Stimulated activated effector memory CD8-positive, alpha-beta T cell treated with anti-CD3 and anti-CD28 coated beads, Interleukin-12 subunit alpha, Interleukin-12 subunit beta, amount 100 ng/mL, for 72 hours (primary cell): Measurements from ENCODE around the gene UQCC2.

Source experiments
- ATAC-seq: fragments of 150-1000 bp; cut with Tn5 transposase; 2 replicates; pipeline ENCODE4 v1.10.0; 2021
- DNase-seq, 2 donors: peaks; one replicate each; pipeline ENCODE4 v3.0.0; 2021 to 2022; ENCODE audit warnings: low spot score in 2 of 2
- H3K27ac Mint-ChIP-seq: one replicate; pipeline ENCODE4 v1.8.0; 2022; ENCODE audit warnings: mild to moderate bottlenecking, mixed read lengths
- H3K36me3 Mint-ChIP-seq: one replicate; pipeline ENCODE4 v1.8.0; 2022; ENCODE audit warnings: mild to moderate bottlenecking, mixed read lengths
- H3K4me1 Mint-ChIP-seq: one replicate; pipeline ENCODE4 v1.8.0; 2022; ENCODE audit warnings: mixed read lengths
- H3K4me3 Mint-ChIP-seq: one replicate; pipeline ENCODE4 v1.8.0; 2022; ENCODE audit warnings: mild to moderate bottlenecking, mixed read lengths
- H3K9me3 Mint-ChIP-seq: one replicate; pipeline ENCODE4 v1.8.0; 2022; ENCODE audit warnings: mixed read lengths

UQCC2 gene

DNA sequence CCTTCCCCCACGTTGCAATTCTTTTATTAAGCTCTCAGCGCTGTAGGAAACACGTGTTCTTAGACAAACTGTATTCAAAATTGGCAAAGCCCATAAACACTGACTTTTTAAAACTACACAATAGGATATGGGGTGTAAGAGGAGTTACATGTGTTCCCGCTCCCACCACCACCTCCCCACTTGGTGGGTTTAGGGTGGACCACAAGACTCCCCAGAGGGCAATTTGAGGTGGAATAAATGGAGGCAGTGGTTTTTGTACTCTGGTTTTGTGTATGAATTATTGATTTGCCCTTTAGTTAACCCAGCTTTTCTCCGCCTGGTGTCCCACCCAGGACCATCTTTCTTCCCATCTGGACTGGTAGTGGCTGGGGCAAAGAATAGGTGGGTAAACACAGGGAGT is 3.7 kb downstream of the UQCC2 start:
- no peaks in the 10 kb centered on the region for H3K9me3 Mint-ChIP-seq
- peaks cover 59% of the 10 kb centered on the region for H3K36me3 Mint-ChIP-seq
- no peak overlapping the region for H3K27ac Mint-ChIP-seq
- H3K4me3 Mint-ChIP-seq, result no peak overlapping the region
- DNase-seq (no peak), ATAC-seq (no peak)
- peaks cover 35% of the 10 kb centered on the region for H3K4me1 Mint-ChIP-seq

DNA sequence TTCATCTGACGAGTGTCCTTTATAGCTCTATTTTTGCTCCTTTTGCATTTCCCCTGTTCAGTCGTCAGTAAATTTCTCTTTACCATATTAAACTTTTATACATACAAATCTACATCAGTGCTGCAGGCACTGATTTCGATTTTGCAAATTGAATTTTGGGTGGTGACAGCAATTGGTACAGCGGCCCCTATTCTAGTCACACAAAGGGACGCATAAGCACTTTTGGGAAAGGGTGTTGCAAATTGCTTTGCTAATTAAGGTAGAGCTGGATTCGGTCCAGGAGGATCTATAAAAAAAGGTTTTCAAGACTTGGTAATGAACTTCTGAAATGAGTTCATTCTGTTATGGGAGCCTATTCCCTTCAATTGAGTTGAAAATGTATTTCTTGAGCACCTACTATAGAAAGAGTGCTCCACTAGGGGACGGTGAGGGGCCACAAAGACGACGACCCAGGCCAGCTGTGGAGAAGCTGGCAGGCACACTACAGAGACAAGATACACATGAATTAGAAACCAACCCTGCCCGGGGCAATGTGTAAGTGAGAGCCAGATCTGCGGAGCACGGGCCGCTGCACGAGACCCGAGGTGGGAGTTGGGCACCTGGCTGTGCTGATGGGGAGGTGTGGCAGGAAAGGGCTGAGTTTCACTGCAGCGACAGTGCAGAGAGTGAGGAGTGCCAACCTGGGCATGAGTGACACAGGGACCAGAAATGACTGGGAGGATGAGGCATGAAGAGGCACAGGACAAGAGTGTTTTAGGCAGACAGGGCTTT is 5.4 kb downstream of the UQCC2 start:
- Mint-ChIP-seq H3K36me3 (peaks cover 48% of the 10 kb centered on the region), H3K27ac (peak overlapping the region; percentile 85), H3K4me3 (no peak overlapping the region), H3K4me1 (peaks cover 25% of the 10 kb centered on the region), H3K9me3 (no peaks in the 10 kb centered on the region)
- no peak for ATAC-seq
- no peak for DNase-seq

DNA sequence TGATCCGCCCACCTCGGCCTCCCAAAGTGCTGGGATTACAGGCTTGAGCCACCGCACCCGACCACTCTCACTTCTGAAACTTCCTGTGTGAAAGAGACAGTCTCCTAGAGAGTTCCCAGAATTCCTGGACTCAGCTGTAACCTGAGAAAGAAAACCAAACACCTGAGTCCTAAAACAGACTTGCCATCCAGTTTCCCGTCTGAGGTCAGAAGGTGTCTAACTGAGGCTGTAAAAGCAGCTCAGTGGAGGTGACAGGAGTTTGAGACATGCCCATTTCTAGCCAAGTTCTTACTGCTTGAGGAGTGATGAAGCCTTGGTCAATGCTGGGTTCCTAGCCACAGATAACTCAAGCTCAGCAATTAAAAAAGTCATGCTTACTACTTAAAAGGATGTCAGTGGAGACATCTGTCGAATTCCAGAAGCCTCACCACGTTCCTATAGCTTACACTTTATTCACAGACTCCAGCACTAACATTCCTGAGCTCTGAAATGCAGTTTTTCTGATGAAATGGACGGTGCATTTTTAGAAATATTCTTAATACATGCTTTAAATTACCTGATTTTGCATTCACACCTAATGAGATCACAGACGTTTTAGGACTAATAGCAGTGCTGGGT is 6.1 kb downstream of the UQCC2 start:
- DNase-seq (no peak), ATAC-seq (no peak)
- Mint-ChIP-seq H3K9me3 (no peaks in the 10 kb centered on the region), H3K4me1 (peaks cover 21% of the 10 kb centered on the region), H3K27ac (peak overlapping the region; percentile 85), H3K36me3 (peaks cover 45% of the 10 kb centered on the region), H3K4me3 (no peak overlapping the region)

- Mint-ChIP-seq H3K36me3 (peaks cover 44% of the 10 kb centered on the region), H3K4me3 (no peak overlapping the region), H3K4me1 (peaks cover 19% of the 10 kb centered on the region), H3K27ac (peak overlapping the region; percentile 11), H3K9me3 (no peaks in the 10 kb centered on the region)
- no peak for DNase-seq
- no peak for ATAC-seq
These were observed 7.1 kb downstream of the UQCC2 start for GRCh38 chr6:33704215-33705066.

GRCh38 chr6:33702345-33702977 is 9.0 kb downstream of the UQCC2 start:
- Mint-ChIP-seq H3K27ac (peak overlapping the region; percentile 34), H3K4me3 (no peak overlapping the region), H3K9me3 (no peaks in the 10 kb centered on the region), H3K36me3 (peaks cover 47% of the 10 kb centered on the region), H3K4me1 (peaks cover 16% of the 10 kb centered on the region)
- DNase-seq (no peak), ATAC-seq (peak; percentile 70)

- DNase-seq (peak; percentile 63 to 74), ATAC-seq (peak; percentile 87)
- Mint-ChIP-seq H3K9me3 (no peaks in the 10 kb centered on the region), H3K4me1 (peaks cover 30% of the 10 kb centered on the region), H3K27ac (peak overlapping the region; percentile 84), H3K4me3 (peak overlapping the region; percentile 42), H3K36me3 (peaks cover 58% of the 10 kb centered on the region)
These were observed 11.0 kb downstream of the UQCC2 start for GRCh38 chr6:33700391-33701050.

GRCh38 chr6:33699739-33700138 is 11.8 kb downstream of the UQCC2 start:
- H3K4me1 Mint-ChIP-seq, result peaks cover 38% of the 10 kb centered on the region

DNA sequence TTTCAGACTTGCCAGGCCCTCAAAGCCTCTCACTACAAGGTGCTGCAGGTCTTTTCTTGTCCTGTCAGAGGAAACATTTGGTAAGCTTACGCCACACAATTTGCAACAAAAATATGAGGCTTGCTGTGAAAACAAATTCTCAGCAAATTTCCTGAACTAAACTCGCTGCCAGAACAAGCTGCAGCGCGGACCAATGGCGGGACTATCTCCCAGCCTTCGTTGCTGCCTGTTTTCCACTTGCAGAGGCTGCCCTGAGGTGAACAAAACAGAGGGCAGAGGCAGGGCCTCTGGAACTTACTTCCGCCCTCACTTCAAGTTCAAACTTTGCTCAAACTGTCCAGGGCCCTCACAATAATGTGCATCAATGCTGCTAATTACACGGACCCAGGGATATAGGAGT is 12.4 kb downstream of the UQCC2 start:
- Mint-ChIP-seq H3K27ac (peak overlapping the region; percentile 84), H3K4me1 (peaks cover 44% of the 10 kb centered on the region), H3K4me3 (no peak overlapping the region), H3K36me3 (peaks cover 66% of the 10 kb centered on the region), H3K9me3 (no peaks in the 10 kb centered on the region)
- DNase-seq (no peak), ATAC-seq (no peak)

More at GRCh38 chr6:33699739-33700138, 11.8 kb downstream of the UQCC2 start:
- Mint-ChIP-seq H3K9me3 (no peaks in the 10 kb centered on the region), H3K4me3 (peak overlapping the region; percentile 42), H3K36me3 (peaks cover 65% of the 10 kb centered on the region), H3K27ac (peak overlapping the region; percentile 84)
- no peak for DNase-seq
- ATAC-seq, result peak; percentile 53

DNA sequence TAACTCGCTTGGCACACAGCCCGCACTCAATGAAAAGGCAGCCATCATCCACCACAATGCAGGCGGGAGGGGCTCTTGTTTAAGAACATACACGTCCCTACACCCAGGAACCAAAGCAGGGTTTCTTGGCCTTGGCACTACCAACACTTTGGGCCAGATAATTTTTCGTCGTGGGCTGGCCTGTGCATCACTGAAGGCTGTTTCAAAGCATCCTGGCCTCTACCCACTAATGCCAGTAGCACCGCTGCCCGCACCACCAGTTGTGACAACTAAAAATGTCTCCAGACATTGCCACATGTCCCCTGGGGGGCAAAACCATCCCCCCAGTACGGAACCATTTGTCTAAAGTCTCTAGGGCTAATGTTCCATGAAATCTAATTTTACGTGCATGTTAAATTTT is 13.0 kb downstream of the UQCC2 start:
- peaks cover 50% of the 10 kb centered on the region for H3K4me1 Mint-ChIP-seq
- no peaks in the 10 kb centered on the region for H3K9me3 Mint-ChIP-seq
- DNase-seq (no peak), ATAC-seq (no peak)
- H3K4me3 Mint-ChIP-seq, result no peak overlapping the region
- peak overlapping the region; percentile 84 for H3K27ac Mint-ChIP-seq
- peaks cover 68% of the 10 kb centered on the region for H3K36me3 Mint-ChIP-seq

DNA sequence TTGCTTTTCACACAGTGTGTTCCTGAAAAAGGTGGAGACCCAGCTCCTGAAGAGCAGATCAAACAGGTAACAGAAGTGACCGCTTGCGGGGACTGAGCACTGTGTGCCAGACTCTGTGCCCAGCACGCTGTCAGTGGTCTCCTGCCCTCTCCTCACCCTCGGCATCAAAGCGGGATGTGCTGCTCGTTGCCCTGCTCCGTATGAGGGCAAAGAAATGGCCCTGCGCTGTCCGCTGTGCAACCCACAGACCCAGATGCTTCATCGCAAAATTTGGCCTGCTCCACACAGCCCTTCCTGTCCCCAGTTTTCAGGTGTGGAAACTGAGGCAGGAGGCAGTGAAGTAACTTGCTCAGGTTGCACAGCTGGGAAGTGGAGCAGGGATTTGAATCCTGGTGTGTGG is 13.7 kb downstream of the UQCC2 start:
- no peak overlapping the region for H3K4me3 Mint-ChIP-seq
- DNase-seq (no peak), ATAC-seq (no peak)
- H3K9me3 Mint-ChIP-seq, result no peaks in the 10 kb centered on the region
- peak overlapping the region; percentile 89 for H3K27ac Mint-ChIP-seq
- peaks cover 57% of the 10 kb centered on the region for H3K4me1 Mint-ChIP-seq
- H3K36me3 Mint-ChIP-seq, result peaks cover 75% of the 10 kb centered on the region

DNA sequence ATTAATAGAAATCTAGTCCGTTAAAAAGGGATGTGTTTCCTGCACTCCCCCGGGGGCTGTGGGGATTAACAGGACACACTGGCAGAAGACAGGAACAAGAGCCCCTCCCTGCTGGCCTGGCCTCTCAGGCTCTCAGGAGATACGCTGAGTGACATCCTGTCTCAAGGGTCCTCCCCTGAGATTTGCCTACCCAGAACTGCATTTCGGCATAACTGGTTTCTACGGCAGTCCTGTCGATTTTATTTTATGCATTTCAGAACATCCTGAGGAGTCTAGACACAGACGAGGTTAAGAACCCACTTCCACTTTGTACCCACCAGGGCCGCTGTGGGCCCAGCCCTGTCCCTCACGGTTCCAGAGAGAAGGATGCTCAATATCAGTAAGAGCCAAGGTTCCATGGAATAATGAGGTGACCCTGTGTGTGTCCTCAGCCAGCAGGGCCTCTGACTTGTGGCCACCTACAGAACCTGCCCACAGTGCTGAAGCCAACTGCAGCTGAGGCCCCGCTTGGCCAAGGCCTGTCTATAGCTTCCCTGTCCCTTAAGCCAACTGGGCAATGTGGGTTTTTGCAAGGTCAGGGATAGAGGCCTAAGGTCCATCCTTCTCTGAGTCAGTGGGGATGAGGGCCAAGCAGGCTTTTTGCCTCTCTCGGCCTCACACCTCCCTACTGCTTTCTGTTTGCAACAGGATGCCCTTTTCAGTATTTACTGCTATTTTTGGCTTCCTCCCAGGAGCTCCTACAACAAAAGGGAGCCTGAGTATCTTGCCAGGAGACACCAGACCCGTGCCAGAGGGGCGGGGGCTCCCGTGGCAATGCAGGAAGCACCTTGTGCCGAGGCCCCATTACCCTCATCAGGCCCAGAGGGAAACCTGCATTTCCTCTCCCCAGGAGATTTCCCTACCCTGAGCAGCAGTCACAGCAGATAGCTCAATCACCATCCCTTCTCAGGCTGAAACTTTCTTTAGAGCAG is 14.7 kb downstream of the UQCC2 start:
- no peaks in the 10 kb centered on the region for H3K9me3 Mint-ChIP-seq
- H3K36me3 Mint-ChIP-seq, result peaks cover 82% of the 10 kb centered on the region
- peaks cover 67% of the 10 kb centered on the region for H3K4me1 Mint-ChIP-seq
- H3K4me3 Mint-ChIP-seq, result peak overlapping the region; percentile 48
- DNase-seq (no peak), ATAC-seq (no peak)
- peak overlapping the region; percentile 89 for H3K27ac Mint-ChIP-seq

DNA sequence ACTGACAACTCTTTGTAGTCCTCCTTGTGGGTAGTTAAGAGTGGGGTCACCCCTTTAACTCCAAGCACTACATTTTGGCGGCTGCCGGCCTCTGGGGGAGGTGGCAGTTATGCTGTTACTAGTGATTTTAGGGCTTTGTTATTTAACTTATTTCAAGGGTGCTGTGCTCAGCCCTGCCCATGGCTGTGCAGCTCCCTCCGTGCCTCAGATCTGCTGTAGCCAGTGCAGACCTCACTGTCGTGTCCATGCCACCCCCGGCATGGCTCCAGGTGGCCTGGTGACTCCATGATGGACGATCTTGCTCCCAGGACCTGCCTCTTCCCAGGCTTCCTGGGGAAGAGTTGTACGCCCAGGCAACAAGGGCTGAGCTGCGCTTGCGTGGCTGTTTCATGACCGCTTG is 15.4 kb downstream of the UQCC2 start:
- Mint-ChIP-seq H3K36me3 (peaks cover 90% of the 10 kb centered on the region), H3K4me3 (peak overlapping the region; percentile 48)

DNA sequence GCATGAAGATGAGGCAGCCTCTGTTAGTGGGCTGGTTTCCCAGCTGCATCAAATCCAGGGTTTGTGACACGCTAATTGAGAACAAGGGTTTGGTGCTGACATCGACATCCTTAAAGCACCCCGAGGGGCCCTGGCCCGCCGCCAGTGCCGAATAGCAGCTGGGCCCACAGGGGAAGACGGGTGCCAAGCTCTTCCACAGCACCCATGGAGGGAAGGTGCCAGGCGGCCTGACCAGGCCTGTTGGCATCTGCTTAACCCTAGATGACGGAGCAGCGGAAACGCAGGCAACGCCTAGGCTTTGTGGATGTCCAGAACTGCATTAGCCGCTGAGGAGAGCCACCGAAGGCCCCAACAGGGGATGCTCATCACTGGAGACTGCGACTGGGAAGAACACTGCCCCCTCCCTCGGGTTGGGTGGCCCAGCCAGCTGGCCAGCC is 16.0 kb downstream of the UQCC2 start:
- Mint-ChIP-seq H3K36me3 (peaks cover 92% of the 10 kb centered on the region), H3K4me1 (peaks cover 77% of the 10 kb centered on the region), H3K4me3 (peak overlapping the region; percentile 61), H3K27ac (peak overlapping the region; percentile 89), H3K9me3 (no peaks in the 10 kb centered on the region)
- DNase-seq (no peak), ATAC-seq (no peak)

More for the DNA sequence above, 15.4 kb downstream of the UQCC2 start:
- Mint-ChIP-seq H3K27ac (peak overlapping the region; percentile 89), H3K4me1 (peaks cover 74% of the 10 kb centered on the region), H3K9me3 (no peaks in the 10 kb centered on the region)
- no peak for ATAC-seq
- no peak for DNase-seq

DNA sequence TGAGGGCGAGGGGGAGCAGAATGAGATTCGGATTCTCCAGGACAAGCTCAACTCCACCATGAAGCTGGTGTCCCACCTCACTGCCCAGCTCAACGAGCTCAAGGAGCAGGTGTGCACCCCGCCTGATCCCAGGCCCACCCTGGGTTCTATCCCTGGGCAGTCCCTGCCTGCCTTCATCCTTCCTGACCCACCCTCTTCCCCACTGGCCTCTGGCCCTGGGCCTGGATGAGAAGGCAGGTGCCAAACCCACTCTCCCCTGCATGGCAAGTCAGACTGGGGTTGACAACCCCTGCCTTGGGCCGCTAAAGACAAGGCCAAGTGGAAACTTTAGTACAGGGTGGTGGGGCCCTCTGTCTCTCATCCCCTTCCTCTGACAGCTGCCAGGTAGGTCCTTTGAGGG is 16.5 kb downstream of the UQCC2 start:
- H3K4me3 Mint-ChIP-seq, result peak overlapping the region; percentile 61
- H3K36me3 Mint-ChIP-seq, result peaks cover 89% of the 10 kb centered on the region
- H3K4me1 Mint-ChIP-seq, result peaks cover 72% of the 10 kb centered on the region
- ATAC-seq, result no peak
- DNase-seq, result no peak
- H3K9me3 Mint-ChIP-seq, result no peaks in the 10 kb centered on the region
- H3K27ac Mint-ChIP-seq, result peak overlapping the region; percentile 89
